NB4 (cell line): ENCODE results near the gene TNS4.

Experiments used
- POLR2A ChIP-seq: IDR thresholded peaks from 2 replicates; pipeline ENCODE4 v1.6.1; 2011; ENCODE audit warnings: mild to moderate bottlenecking; ENCODE audit not compliant: insufficient read length; ENCODE audit errors: extremely low read depth
- TF ChIP-seq, protein P1 (sequence below): IDR thresholded peaks from one replicate; pipeline ENCODE4 v1.5.1; 2012; ENCODE audit warnings: low read depth, low read length
- TF ChIP-seq, protein P2 (sequence below): IDR thresholded peaks from 2 replicates; pipeline ENCODE4 v1.6.1; 2011; ENCODE audit warnings: low read depth, low read length

DNA sequence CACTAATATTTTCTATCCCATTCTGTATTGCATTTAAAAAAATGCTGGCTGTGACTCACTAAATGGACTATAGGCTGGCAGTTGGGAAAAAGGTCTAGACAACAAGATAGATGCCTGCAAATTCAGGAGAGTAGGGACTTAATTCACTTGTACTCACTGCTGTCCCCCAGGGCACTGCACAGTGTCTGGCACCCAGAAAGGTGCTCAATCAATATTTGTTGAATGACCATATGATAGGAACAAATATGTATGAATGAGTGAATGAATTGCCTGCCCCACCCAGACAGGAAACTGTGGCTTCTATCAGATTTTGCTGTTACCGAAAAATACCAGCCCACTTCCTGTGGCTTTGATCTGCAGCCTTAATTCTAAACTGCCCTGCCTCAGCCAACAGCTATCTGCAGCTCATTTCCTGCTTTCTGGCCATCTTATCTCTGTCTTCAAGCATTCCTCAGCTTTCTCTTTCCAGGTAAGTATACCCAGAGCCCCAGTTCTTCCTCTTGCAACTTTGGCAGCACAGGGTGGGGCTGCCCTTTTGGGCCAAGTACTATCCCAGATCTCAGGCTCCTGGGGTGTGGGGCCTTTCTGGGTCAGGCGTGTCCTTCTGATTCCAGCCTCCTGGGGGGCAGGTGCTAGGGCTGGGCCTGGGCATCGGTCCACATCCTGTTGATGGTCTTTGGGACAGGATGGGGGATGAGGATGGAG is 15.3 kb upstream of the TNS4 start:
- TF ChIP-seq, protein P1, sequence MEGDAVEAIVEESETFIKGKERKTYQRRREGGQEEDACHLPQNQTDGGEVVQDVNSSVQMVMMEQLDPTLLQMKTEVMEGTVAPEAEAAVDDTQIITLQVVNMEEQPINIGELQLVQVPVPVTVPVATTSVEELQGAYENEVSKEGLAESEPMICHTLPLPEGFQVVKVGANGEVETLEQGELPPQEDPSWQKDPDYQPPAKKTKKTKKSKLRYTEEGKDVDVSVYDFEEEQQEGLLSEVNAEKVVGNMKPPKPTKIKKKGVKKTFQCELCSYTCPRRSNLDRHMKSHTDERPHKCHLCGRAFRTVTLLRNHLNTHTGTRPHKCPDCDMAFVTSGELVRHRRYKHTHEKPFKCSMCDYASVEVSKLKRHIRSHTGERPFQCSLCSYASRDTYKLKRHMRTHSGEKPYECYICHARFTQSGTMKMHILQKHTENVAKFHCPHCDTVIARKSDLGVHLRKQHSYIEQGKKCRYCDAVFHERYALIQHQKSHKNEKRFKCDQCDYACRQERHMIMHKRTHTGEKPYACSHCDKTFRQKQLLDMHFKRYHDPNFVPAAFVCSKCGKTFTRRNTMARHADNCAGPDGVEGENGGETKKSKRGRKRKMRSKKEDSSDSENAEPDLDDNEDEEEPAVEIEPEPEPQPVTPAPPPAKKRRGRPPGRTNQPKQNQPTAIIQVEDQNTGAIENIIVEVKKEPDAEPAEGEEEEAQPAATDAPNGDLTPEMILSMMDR, result no peak
- TF ChIP-seq, protein P2, sequence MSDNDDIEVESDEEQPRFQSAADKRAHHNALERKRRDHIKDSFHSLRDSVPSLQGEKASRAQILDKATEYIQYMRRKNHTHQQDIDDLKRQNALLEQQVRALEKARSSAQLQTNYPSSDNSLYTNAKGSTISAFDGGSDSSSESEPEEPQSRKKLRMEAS, result peak; percentile 32
- TF ChIP-seq POLR2A, result peak; percentile 28
